K562 (cell line): ENCODE results near the gene SOX6. TPM values are rescaled to one million over a fixed set of nuclear protein-coding genes. Genes with fewer than 3 reads are reported as not detected.

Source experiments
- BMI1 ChIP-seq: fragments of 150-350 bp; IDR thresholded peaks from 2 replicates; pipeline ENCODE4 v1.6.1; 2014; ENCODE audit warnings: low read length
- DDX20 ChIP-seq: fragments of 450-650 bp; IDR thresholded peaks from 2 replicates; pipeline ENCODE4 v1.6.1; 2016; ENCODE audit warnings: missing genetic modification characterization, low read depth, mild to moderate bottlenecking, missing compliant biosample characterization, moderate library complexity
- EHMT2 ChIP-seq: fragments of 450-650 bp; IDR thresholded peaks from 2 replicates; pipeline ENCODE4 v1.6.1; 2018; ENCODE audit warnings: antibody characterized with exemption
- ETV6 ChIP-seq, 3 experiments: fragments of 150-350 bp in 1 of 3; sonication (generic) in 1 of 3; formaldehyde crosslinking in 1 of 3; IDR thresholded peaks; 2 replicates each; pipeline versions ENCODE4 v1.6.1 to v1.8.0; 2014 to 2022; ENCODE audit warnings: borderline replicate concordance in 2 of 3, low read depth in 2 of 3, antibody characterized with exemption in 1 of 3, low read length in 1 of 3, mild to moderate bottlenecking in 1 of 3, missing genetic modification reagents in 1 of 3
- GATAD2B ChIP-seq: fragments of 450-650 bp; IDR thresholded peaks from 2 replicates; pipeline ENCODE4 v1.6.1; 2017; ENCODE audit warnings: mild to moderate bottlenecking, borderline replicate concordance
- LEF1 ChIP-seq: fragments of 450-650 bp; IDR thresholded peaks from 2 replicates; pipeline ENCODE4 v1.6.1; 2016; ENCODE audit warnings: mild to moderate bottlenecking
- MAZ ChIP-seq, 2 experiments: fragments of 450-650 bp in 1 of 2; sonication (generic) in 1 of 2; formaldehyde crosslinking; IDR thresholded peaks in 1 of 2; conservative IDR thresholded peaks in 1 of 2; 2 replicates each; pipeline versions ENCODE4 v1.4.0 to v1.5.0; 2020; ENCODE audit warnings: mild to moderate bottlenecking in 1 of 2, missing genetic modification reagents in 1 of 2
- MEIS2 ChIP-seq: fragments of 450-650 bp; IDR thresholded peaks from 2 replicates; pipeline ENCODE4 v1.6.1; 2014; ENCODE audit warnings: mild to moderate bottlenecking; ENCODE audit not compliant: partially characterized antibody
- NFXL1 ChIP-seq: fragments of 450-650 bp; formaldehyde crosslinking; IDR thresholded peaks from 2 replicates; pipeline ENCODE4 v1.4.0; 2021; ENCODE audit warnings: mild to moderate bottlenecking
- NFYB ChIP-seq: IDR thresholded peaks from 2 replicates; pipeline ENCODE4 v1.6.1; 2011; ENCODE audit warnings: mild to moderate bottlenecking, moderate library complexity; ENCODE audit not compliant: insufficient read length; ENCODE audit errors: extremely low read depth
- PRPF4 ChIP-seq: fragments of 200-400 bp; formaldehyde crosslinking; IDR thresholded peaks from one replicate; pipeline ENCODE4 v1.6.1; 2017; ENCODE audit warnings: low read length, low read depth, mild to moderate bottlenecking; ENCODE audit not compliant: insufficient read depth, poor library complexity, severe bottlenecking
- SLC30A9 ChIP-seq: fragments of 250-450 bp; sonication (Bioruptor Pico); IDR thresholded peaks from 2 replicates; pipeline ENCODE4 v1.8.0; 2022; ENCODE audit warnings: mild to moderate bottlenecking, moderate library complexity
- TBP ChIP-seq: optimal IDR thresholded peaks from 2 replicates; pipeline ENCODE3; 2011; ENCODE audit warnings: low read depth, low read length, improper control_type of control experiment
- THRAP3 ChIP-seq: fragments of 450-650 bp; IDR thresholded peaks from 2 replicates; pipeline ENCODE4 v1.6.1; 2016; ENCODE audit warnings: mild to moderate bottlenecking, inconsistent platforms, borderline replicate concordance
- YBX1 ChIP-seq: fragments of 450-650 bp; IDR thresholded peaks from 2 replicates; pipeline ENCODE4 v1.7.1; 2016; ENCODE audit warnings: mild to moderate bottlenecking
- ZFX ChIP-seq: sonication (generic); formaldehyde crosslinking; IDR thresholded peaks from 2 replicates; pipeline ENCODE4 v1.8.0; 2022; ENCODE audit warnings: mild to moderate bottlenecking, missing genetic modification reagents, moderate library complexity
- ZKSCAN3 ChIP-seq: fragments of 250-450 bp; sonication (Bioruptor Pico); IDR thresholded peaks from 2 replicates; pipeline ENCODE4 v1.4.0; 2020
- polyA plus RNA-seq, 8 experiments: library from polyadenylated mRNA; depleted of rRNA in 4 of 8; stranded (reverse) in 5 of 8; unstranded in 3 of 8; fragments of >200 nt; fragmentation: Nextera tagmentation in 2 of 8; fragmentation: Illumina TruSeq in 1 of 8; extraction: Ambion mirVana in 2 of 8; extraction: Trizol in 1 of 8; gene quantifications; 2 replicates each; pipeline versions ENCODE4 v1.2.1 to v1.2.3, GENCODE V29; 2011 to 2014; ENCODE audit warnings: inconsistent platforms in 1 of 8, missing spikeins in 1 of 8
- total RNA-seq, 7 experiments: library from RNA; depleted of rRNA in 6 of 7; stranded (reverse); fragments of >200 nt in 6 of 7; fragmentation: Illumina TruSeq in 2 of 7; extraction: Trizol in 2 of 7; gene quantifications; 2 replicates each; pipeline versions ENCODE4 v1.2.1 to v1.2.3, GENCODE V29; 2011 to 2021; ENCODE audit warnings: low replicate concordance in 1 of 7
- TF ChIP-seq, protein P1 (sequence below): fragments of 250-450 bp; sonication (Bioruptor Pico); IDR thresholded peaks from 2 replicates; pipeline ENCODE4 v1.8.0; 2021; ENCODE audit warnings: moderate library complexity, mild to moderate bottlenecking, inconsistent platforms
- TF ChIP-seq, protein P2 (sequence below): sonication (generic); formaldehyde crosslinking; IDR thresholded peaks from 2 replicates; pipeline ENCODE4 v1.8.1; 2023; ENCODE audit warnings: missing genetic modification reagents, mild to moderate bottlenecking, borderline replicate concordance
- TF ChIP-seq, protein P3 (sequence below), 2 experiments: IDR thresholded peaks in 1 of 2; conservative IDR thresholded peaks in 1 of 2; 2 replicates each; pipeline ENCODE4 v1.6.1; 2016; ENCODE audit warnings: low read depth in 2 of 2, mild to moderate bottlenecking in 1 of 2, missing compliant biosample characterization in 1 of 2, missing genetic modification characterization in 1 of 2, moderate library complexity in 1 of 2

The SOX6 gene
- total and polyA plus RNA-seq, 9 of the 15 experiments (the other 6 are each of a cell fraction or from before 2014, with no cell fraction given) = 0.89 to 8.7 (median 5.7) TPM

DNA sequence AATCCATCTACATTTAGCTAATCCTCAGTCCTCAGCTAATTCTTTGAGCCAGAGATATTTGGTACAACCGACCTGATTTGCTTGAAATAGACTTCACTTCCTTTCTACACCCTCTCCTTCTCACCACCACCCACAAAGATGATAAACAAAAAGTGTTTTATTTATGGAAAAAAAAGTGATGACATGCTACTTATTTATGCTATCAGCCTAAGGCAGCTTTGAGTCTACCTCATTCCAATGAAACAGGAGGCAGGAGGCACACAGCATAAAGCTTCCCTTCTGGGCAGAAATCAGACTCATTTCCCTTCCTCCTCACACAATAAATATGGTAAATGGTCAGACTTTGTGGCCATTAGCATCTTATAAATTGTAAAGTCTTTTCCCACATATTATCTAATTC, 325.7 kb downstream of the SOX6 start (continued):
- TF ChIP-seq DDX20 (tag) (no peak), MAZ (CRISPR knock-in tag; conservative IDR thresholded peaks at IDR 0.05 in 1 of 2, IDR thresholded peaks at IDR 0.05 in 1 of 2) (no peak), YBX1 (no peak), EHMT2 (no peak), PRPF4 (no peak), GATAD2B (no peak), ETV6 (IDR thresholded peaks at IDR 0.05; ENCODE audit: borderline replicate concordance in 1 of 2, low read depth in 2 of 2, low read length in 1 of 2) (no peak), ETV6 (CRISPR knock-in tag; IDR thresholded peaks at IDR 0.05; ENCODE audit: borderline replicate concordance) (no peak), MEIS2 (peak; percentile 46), SLC30A9 (CRISPR knock-in tag) (no peak), NFXL1 (CRISPR knock-in tag) (no peak), BMI1 (no peak), LEF1 (no peak), NFYB (no peak), THRAP3 (no peak), ZKSCAN3 (no peak), TBP (no peak), ZFX (CRISPR knock-in tag) (no peak)
- TF ChIP-seq, protein P1, sequence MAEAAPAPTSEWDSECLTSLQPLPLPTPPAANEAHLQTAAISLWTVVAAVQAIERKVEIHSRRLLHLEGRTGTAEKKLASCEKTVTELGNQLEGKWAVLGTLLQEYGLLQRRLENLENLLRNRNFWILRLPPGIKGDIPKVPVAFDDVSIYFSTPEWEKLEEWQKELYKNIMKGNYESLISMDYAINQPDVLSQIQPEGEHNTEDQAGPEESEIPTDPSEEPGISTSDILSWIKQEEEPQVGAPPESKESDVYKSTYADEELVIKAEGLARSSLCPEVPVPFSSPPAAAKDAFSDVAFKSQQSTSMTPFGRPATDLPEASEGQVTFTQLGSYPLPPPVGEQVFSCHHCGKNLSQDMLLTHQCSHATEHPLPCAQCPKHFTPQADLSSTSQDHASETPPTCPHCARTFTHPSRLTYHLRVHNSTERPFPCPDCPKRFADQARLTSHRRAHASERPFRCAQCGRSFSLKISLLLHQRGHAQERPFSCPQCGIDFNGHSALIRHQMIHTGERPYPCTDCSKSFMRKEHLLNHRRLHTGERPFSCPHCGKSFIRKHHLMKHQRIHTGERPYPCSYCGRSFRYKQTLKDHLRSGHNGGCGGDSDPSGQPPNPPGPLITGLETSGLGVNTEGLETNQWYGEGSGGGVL = no peak
- TF ChIP-seq, protein P2, sequence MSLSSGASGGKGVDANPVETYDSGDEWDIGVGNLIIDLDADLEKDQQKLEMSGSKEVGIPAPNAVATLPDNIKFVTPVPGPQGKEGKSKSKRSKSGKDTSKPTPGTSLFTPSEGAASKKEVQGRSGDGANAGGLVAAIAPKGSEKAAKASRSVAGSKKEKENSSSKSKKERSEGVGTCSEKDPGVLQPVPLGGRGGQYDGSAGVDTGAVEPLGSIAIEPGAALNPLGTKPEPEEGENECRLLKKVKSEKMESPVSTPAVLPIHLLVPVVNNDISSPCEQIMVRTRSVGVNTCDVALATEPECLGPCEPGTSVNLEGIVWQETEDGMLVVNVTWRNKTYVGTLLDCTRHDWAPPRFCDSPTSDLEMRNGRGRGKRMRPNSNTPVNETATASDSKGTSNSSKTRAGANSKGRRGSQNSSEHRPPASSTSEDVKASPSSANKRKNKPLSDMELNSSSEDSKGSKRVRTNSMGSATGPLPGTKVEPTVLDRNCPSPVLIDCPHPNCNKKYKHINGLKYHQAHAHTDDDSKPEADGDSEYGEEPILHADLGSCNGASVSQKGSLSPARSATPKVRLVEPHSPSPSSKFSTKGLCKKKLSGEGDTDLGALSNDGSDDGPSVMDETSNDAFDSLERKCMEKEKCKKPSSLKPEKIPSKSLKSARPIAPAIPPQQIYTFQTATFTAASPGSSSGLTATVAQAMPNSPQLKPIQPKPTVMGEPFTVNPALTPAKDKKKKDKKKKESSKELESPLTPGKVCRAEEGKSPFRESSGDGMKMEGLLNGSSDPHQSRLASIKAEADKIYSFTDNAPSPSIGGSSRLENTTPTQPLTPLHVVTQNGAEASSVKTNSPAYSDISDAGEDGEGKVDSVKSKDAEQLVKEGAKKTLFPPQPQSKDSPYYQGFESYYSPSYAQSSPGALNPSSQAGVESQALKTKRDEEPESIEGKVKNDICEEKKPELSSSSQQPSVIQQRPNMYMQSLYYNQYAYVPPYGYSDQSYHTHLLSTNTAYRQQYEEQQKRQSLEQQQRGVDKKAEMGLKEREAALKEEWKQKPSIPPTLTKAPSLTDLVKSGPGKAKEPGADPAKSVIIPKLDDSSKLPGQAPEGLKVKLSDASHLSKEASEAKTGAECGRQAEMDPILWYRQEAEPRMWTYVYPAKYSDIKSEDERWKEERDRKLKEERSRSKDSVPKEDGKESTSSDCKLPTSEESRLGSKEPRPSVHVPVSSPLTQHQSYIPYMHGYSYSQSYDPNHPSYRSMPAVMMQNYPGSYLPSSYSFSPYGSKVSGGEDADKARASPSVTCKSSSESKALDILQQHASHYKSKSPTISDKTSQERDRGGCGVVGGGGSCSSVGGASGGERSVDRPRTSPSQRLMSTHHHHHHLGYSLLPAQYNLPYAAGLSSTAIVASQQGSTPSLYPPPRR = no peak
- TF ChIP-seq, protein P3, sequence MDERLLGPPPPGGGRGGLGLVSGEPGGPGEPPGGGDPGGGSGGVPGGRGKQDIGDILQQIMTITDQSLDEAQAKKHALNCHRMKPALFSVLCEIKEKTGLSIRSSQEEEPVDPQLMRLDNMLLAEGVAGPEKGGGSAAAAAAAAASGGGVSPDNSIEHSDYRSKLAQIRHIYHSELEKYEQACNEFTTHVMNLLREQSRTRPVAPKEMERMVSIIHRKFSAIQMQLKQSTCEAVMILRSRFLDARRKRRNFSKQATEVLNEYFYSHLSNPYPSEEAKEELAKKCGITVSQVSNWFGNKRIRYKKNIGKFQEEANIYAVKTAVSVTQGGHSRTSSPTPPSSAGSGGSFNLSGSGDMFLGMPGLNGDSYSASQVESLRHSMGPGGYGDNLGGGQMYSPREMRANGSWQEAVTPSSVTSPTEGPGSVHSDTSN (CRISPR knock-in tag; IDR thresholded peaks at IDR 0.05; ENCODE audit: low read depth) = no peak
- TF ChIP-seq, protein P3 (tag; conservative IDR thresholded peaks at IDR 0.05; ENCODE audit: low read depth) = peak; percentile 56
